Mesenchymal stem cell (in vitro differentiated cells and primary cell): ENCODE data around the gene CRYGN.
A peak's percentile ranks its signal among the peaks of the same experiment; 100 is the strongest.

Source experiments
- DNase-seq: peaks from one replicate; pipeline ENCODE4 v3.0.0-alpha.2; 2013
- H2AFZ ChIP-seq: one replicate; pipeline ENCODE4 v1.6.1; 2013; ENCODE audit warnings: low read depth, mild to moderate bottlenecking, control low read depth, inconsistent platforms, low read length, moderate library complexity
- H2AK5ac ChIP-seq: 2 replicates; pipeline ENCODE4 v1.6.1; 2013; ENCODE audit warnings: low read length, moderate library complexity, mild to moderate bottlenecking, inconsistent platforms; ENCODE audit not compliant: severe bottlenecking
- H2BK120ac ChIP-seq: one replicate; pipeline ENCODE4 v1.6.1; 2013; ENCODE audit warnings: low read depth, mild to moderate bottlenecking, inconsistent platforms, low read length, moderate library complexity
- H2BK12ac ChIP-seq, 2 experiments: one replicate each; pipeline ENCODE4 v1.6.1; 2013; ENCODE audit warnings: inconsistent platforms in 2 of 2, low read length in 2 of 2, mild to moderate bottlenecking in 2 of 2, moderate library complexity in 2 of 2, control low read depth in 1 of 2
- H2BK15ac ChIP-seq: one replicate; pipeline ENCODE4 v1.6.1; 2013; ENCODE audit warnings: mild to moderate bottlenecking, low read depth, inconsistent platforms; ENCODE audit not compliant: poor library complexity, severe bottlenecking
- H2BK5ac ChIP-seq: 2 replicates; pipeline ENCODE4 v1.6.1; 2013; ENCODE audit warnings: low read depth, mild to moderate bottlenecking, low read length, control low read depth, inconsistent platforms; ENCODE audit not compliant: poor library complexity, severe bottlenecking
- H3K14ac ChIP-seq, 2 experiments: one replicate each; pipeline ENCODE4 v1.6.1; 2013; ENCODE audit warnings: inconsistent platforms in 2 of 2, low read length in 2 of 2, control low read depth in 1 of 2, mild to moderate bottlenecking in 1 of 2, moderate library complexity in 1 of 2
- H3K18ac ChIP-seq, 2 experiments: one replicate each; pipeline ENCODE4 v1.6.1; 2013; ENCODE audit warnings: inconsistent platforms in 2 of 2, low read length in 2 of 2, control low read depth in 1 of 2, low read depth in 1 of 2, mild to moderate bottlenecking in 1 of 2
- H3K23ac ChIP-seq, 2 experiments: one replicate each; pipeline ENCODE4 v1.6.1; 2013; ENCODE audit warnings: inconsistent platforms in 2 of 2, low read length in 2 of 2, mild to moderate bottlenecking in 2 of 2, moderate library complexity in 2 of 2, control low read depth in 1 of 2
- H3K27ac ChIP-seq: 2 replicates; pipeline ENCODE4 v1.5.1; 2013; ENCODE audit warnings: mild to moderate bottlenecking, moderate library complexity, low read length, control low read depth, inconsistent platforms; ENCODE audit not compliant: poor library complexity, severe bottlenecking
- H3K27me3 ChIP-seq, 2 experiments: 2 replicates each; pipeline versions ENCODE4 v1.6.1 to v1.7.0; 2013; ENCODE audit warnings: low read length in 2 of 2, mild to moderate bottlenecking in 2 of 2, moderate library complexity in 2 of 2, control low read depth in 1 of 2, inconsistent platforms in 1 of 2; ENCODE audit not compliant: control insufficient read depth in 1 of 2, insufficient read depth in 1 of 2
- H3K36me3 ChIP-seq, 2 experiments: 2 replicates each; pipeline versions ENCODE4 v1.6.1 to v1.7.0; 2013; ENCODE audit warnings: low read length in 2 of 2, control low read depth in 1 of 2, inconsistent platforms in 1 of 2, low read depth in 1 of 2, mild to moderate bottlenecking in 1 of 2; ENCODE audit not compliant: insufficient read depth in 2 of 2, control insufficient read depth in 1 of 2
- H3K4ac ChIP-seq, 2 experiments: one replicate each; pipeline ENCODE4 v1.6.1; 2013; ENCODE audit warnings: inconsistent platforms in 2 of 2, low read length in 2 of 2, mild to moderate bottlenecking in 2 of 2, moderate library complexity in 2 of 2, control low read depth in 1 of 2, low read depth in 1 of 2
- H3K4me1 ChIP-seq: 2 replicates; pipeline ENCODE4 v1.6.1; 2013; ENCODE audit warnings: low read depth, low read length, control low read depth; ENCODE audit not compliant: control insufficient read depth, insufficient read depth
- H3K4me2 ChIP-seq: 2 replicates; pipeline ENCODE4 v1.6.1; 2013; ENCODE audit warnings: low read length, mild to moderate bottlenecking, inconsistent platforms; ENCODE audit not compliant: poor library complexity, severe bottlenecking
- H3K4me3 ChIP-seq, 2 experiments: 2 replicates each; pipeline versions ENCODE4 v1.5.1 to v1.7.0; 2013; ENCODE audit warnings: low read length in 2 of 2, mild to moderate bottlenecking in 2 of 2, control low read depth in 1 of 2, low read depth in 1 of 2; ENCODE audit not compliant: insufficient read depth in 1 of 2
- H3K79me1 ChIP-seq: replicated peaks from 2 replicates; pipeline ENCODE4 v1.6.1; 2013; ENCODE audit warnings: mild to moderate bottlenecking, control low read depth, low read length, inconsistent platforms; ENCODE audit not compliant: poor library complexity, severe bottlenecking
- H3K9ac ChIP-seq: 2 replicates; pipeline ENCODE4 v1.7.0; 2013; ENCODE audit warnings: mild to moderate bottlenecking, low read length, moderate library complexity
- H3K9me3 ChIP-seq: 2 replicates; pipeline ENCODE4 v1.7.0; 2013; ENCODE audit warnings: mild to moderate bottlenecking, low read length; ENCODE audit not compliant: control insufficient read depth
- H4K8ac ChIP-seq: one replicate; pipeline ENCODE4 v1.6.1; 2013; ENCODE audit warnings: inconsistent platforms, mild to moderate bottlenecking, low read length, moderate library complexity
- H4K91ac ChIP-seq: one replicate; pipeline ENCODE4 v1.6.1; 2013; ENCODE audit warnings: mild to moderate bottlenecking, low read length, inconsistent platforms
- WGBS: methylation state at CpG from one replicate; pipeline ENCODE4 v1.1.7; 2013; ENCODE audit warnings: mixed read lengths; 5-methylcytosine and 5-hydroxymethylcytosine counted together

The CRYGN gene

GRCh38 chr7:151469281-151469680, 29.3 kb upstream of the CRYGN start:
- Histone ChIP-seq H4K8ac (no peak overlapping the region), H3K4me1 (peaks cover 5% of the 10 kb centered on the region), H3K27ac (no peak overlapping the region), H3K9me3 (no peaks in the 10 kb centered on the region), H3K23ac (no peak overlapping the region), H3K4me3 (no peak overlapping the region), H3K27me3 (no peaks in the 10 kb centered on the region), H3K36me3 (peaks cover 48 to 95% of the 10 kb centered on the region in 2 experiments), H3K4ac (no peak overlapping the region), H3K14ac (no peak overlapping the region), H2BK120ac (no peak overlapping the region), H3K4me2 (no peak overlapping the region), H3K18ac (no peak overlapping the region), H3K79me1 (peaks cover 39% of the 10 kb centered on the region), H2BK12ac (no peak overlapping the region), H2AFZ (no peak overlapping the region), H2BK5ac (no peak overlapping the region), H4K91ac (no peak overlapping the region), H2BK15ac (no peak overlapping the region), H2AK5ac (no peak overlapping the region), H3K9ac (no peak overlapping the region)
- 95% methylated on average over 5 of the region's 5 CpGs for WGBS
- DNase-seq, result no peak

DNA sequence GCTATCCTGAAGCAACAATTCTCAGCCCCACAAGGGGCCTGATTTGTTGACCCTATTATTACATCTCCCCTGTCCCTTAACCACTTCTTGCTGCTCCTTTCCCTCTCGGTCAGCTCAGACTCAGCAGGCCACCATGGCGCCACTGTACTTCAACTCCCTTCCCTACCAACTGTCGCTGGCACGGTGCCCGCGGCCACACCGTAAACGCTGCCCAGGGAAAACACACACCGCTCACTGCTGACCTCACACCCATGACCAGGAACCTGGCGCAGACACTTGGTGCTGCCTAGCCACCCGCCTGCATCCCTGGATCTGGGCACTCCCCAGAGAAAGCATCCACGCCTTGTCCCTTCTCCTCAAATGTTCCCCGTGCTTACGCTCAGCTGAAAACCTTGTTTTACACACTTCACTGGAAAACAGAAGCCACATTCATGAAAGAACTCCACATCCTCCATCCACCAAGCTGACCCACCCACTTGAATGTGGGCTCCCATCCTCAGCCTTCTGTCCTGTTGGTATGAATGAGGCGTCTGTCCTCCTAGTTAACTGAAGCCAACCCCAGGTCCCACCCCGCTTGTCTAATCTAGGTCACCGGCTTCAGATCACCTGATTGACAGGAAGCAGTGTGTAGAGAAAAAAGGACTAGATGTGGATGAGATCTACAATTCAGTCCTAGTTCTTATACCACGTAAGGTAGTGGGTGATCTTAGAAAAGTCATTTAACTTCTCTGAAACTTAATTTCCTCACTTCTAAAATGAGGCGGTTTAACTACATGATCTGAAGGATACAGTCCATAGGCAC, 28.5 kb upstream of the CRYGN start:
- Histone ChIP-seq H3K79me1 (peaks cover 39% of the 10 kb centered on the region), H3K14ac (no peak overlapping the region), H2AFZ (no peak overlapping the region), H3K4me1 (peaks cover 5% of the 10 kb centered on the region), H4K91ac (no peak overlapping the region), H2BK120ac (no peak overlapping the region), H3K36me3 (peaks cover 54 to 98% of the 10 kb centered on the region in 2 experiments), H2BK5ac (no peak overlapping the region), H3K9ac (no peak overlapping the region), H2BK12ac (no peak overlapping the region), H3K27ac (no peak overlapping the region), H3K4ac (no peak overlapping the region), H3K18ac (no peak overlapping the region), H3K4me2 (no peak overlapping the region), H3K4me3 (no peak overlapping the region), H3K23ac (no peak overlapping the region), H4K8ac (no peak overlapping the region), H3K9me3 (peaks cover 5% of the 10 kb centered on the region), H2BK15ac (no peak overlapping the region), H3K27me3 (no peaks in the 10 kb centered on the region), H2AK5ac (no peak overlapping the region)
- DNase-seq, result no peak
- 97% methylated on average over 16 of the region's 19 CpGs for WGBS

DNA sequence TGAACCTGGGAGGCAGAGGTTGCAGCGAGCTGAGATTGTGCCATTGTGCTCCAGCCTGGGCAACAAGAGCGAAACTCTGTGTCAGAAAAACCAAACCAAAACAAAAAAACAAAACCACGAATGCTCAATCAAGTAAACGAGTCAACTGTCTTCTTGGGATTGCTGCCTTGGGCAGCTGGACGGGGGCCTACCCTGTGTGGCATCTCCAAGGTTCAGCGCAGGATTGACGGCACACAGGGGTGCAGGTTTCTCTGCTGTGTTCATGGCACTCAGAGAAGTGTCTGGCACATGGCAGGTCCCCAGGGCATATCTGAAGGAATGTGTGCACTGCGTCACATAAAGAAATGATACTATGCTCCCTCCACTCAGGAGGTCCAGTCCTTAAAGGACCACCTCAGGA, 25.2 kb upstream of the CRYGN start:
- Histone ChIP-seq H3K4me1 (peaks cover 12% of the 10 kb centered on the region), H3K79me1 (peaks cover 24% of the 10 kb centered on the region), H2BK15ac (no peak overlapping the region), H3K4me3 (no peak overlapping the region), H2AK5ac (no peak overlapping the region), H3K23ac (no peak overlapping the region), H2BK120ac (no peak overlapping the region), H2AFZ (no peak overlapping the region), H3K18ac (no peak overlapping the region), H3K4me2 (no peak overlapping the region), H3K27me3 (no peaks in the 10 kb centered on the region), H3K9me3 (peaks cover 17% of the 10 kb centered on the region), H3K36me3 (peaks cover 46 to 73% of the 10 kb centered on the region in 2 experiments), H4K91ac (peak overlapping the region; percentile 23), H3K4ac (no peak overlapping the region), H2BK5ac (no peak overlapping the region), H3K27ac (no peak overlapping the region), H3K14ac (no peak overlapping the region), H4K8ac (no peak overlapping the region), H2BK12ac (no peak overlapping the region), H3K9ac (no peak overlapping the region)
- no peak for DNase-seq
- WGBS, result 97% methylated on average over 8 of the region's 8 CpGs

DNA sequence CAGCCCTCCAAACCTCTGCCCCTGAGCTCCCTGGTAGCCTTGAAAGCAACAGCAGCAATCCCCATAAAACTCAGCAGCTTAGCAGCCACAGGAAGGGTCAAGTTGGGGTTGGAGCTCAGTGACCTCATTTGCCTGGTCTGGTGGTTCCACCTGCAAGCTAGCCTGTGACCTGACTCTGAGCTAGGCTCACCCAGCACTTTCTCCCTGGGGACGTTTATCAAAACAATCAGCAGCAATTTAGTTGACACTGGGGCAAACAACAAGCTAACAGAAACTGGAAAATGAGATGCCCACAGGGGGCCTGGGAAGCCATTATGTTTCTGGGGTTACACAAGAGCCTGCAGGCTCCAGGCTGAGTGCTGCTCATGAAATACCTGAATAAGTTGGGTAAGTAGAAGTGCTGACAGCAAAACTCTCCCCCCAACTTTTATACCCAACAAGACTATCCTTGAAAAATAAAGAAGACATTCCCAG, 22.4 kb upstream of the CRYGN start:
- Histone ChIP-seq H3K9ac (no peak overlapping the region), H2BK15ac (no peak overlapping the region), H2BK12ac (no peak overlapping the region), H2BK5ac (no peak overlapping the region), H3K4me2 (no peak overlapping the region), H3K79me1 (peaks cover 7% of the 10 kb centered on the region), H3K23ac (no peak overlapping the region), H4K8ac (no peak overlapping the region), H3K4ac (no peak overlapping the region), H3K14ac (no peak overlapping the region), H3K18ac (no peak overlapping the region), H3K27ac (no peak overlapping the region), H2BK120ac (no peak overlapping the region), H2AFZ (no peak overlapping the region), H3K9me3 (peaks cover 17% of the 10 kb centered on the region), H3K4me1 (peaks cover 14% of the 10 kb centered on the region), H3K36me3 (peaks cover 26 to 45% of the 10 kb centered on the region in 2 experiments), H2AK5ac (no peak overlapping the region), H3K4me3 (no peak overlapping the region), H3K27me3 (no peaks in the 10 kb centered on the region), H4K91ac (no peak overlapping the region)
- no peak for DNase-seq
- 100% methylated on average over 1 of the region's 1 CpG for WGBS
